ENCODE measurements around the gene PGRMC1. TPM values are rescaled to one million over a fixed set of nuclear protein-coding genes. Genes with fewer than 3 reads are reported as not detected.
"Not testable (repeated sequence)": the region's sequence is repeated elsewhere in the genome, so short reads cannot be mapped to it uniquely, and the experiment has no call there.

Gene PGRMC1
- total RNA-seq, 2 donors from 2014 or later: 156 to 171 TPM

- WGBS: 83% methylated on average over 4 of the region's 4 CpGs
- no peaks in the 10 kb centered on the region for H3K36me3 ChIP-seq
- no peaks in the 10 kb centered on the region for H3K4me1 ChIP-seq (replicated peaks)
- H3K4me3 ChIP-seq: no peak overlapping the region
- no peaks in the 10 kb centered on the region for H3K9me3 ChIP-seq
- H3K27me3 ChIP-seq (replicated peaks; ENCODE audit: insufficient read depth): no peaks in the 10 kb centered on the region
- no peak overlapping the region for H3K27ac ChIP-seq
- intact Hi-C loops (cut with DNase I): no loop called here
- no peak for DNase-seq (ENCODE audit: low spot score)
- no peak for TF ChIP-seq POLR2AphosphoS5 (IDR thresholded peaks at IDR 0.05)
- no peak for TF ChIP-seq POLR2A (IDR thresholded peaks at IDR 0.05)
- TF ChIP-seq CTCF (IDR thresholded peaks at IDR 0.05): no peak
Measured at GRCh38 chrX:119190091-119190681, 45.9 kb upstream of the PGRMC1 start.

- no peaks in the 10 kb centered on the region for H3K4me1 ChIP-seq (replicated peaks)
- no peak overlapping the region for H3K27ac ChIP-seq
- DNase-seq (ENCODE audit: low spot score): no peak
- WGBS: 94% methylated on average over 3 of the region's 8 CpGs
- no peaks in the 10 kb centered on the region for H3K9me3 ChIP-seq
- intact Hi-C loops (cut with DNase I): no loop called here
- TF ChIP-seq POLR2AphosphoS5 (IDR thresholded peaks at IDR 0.05): no peak
- TF ChIP-seq CTCF (IDR thresholded peaks at IDR 0.05): no peak
- no peak for TF ChIP-seq POLR2A (IDR thresholded peaks at IDR 0.05)
- no peak overlapping the region for H3K4me3 ChIP-seq
- H3K27me3 ChIP-seq (replicated peaks; ENCODE audit: insufficient read depth): no peaks in the 10 kb centered on the region
- H3K36me3 ChIP-seq: no peaks in the 10 kb centered on the region
Measured at GRCh38 chrX:119190831-119191230, 45.3 kb upstream of the PGRMC1 start.

GRCh38 chrX:119194621-119195020 lies 41.5 kb upstream of the PGRMC1 start:
- no peaks in the 10 kb centered on the region for H3K4me1 ChIP-seq (replicated peaks)
- WGBS: 50% methylated on average over 5 of the region's 5 CpGs
- H3K4me3 ChIP-seq: no peak overlapping the region
- H3K27ac ChIP-seq: no peak overlapping the region
- H3K27me3 ChIP-seq (replicated peaks; ENCODE audit: insufficient read depth): no peaks in the 10 kb centered on the region
- no peaks in the 10 kb centered on the region for H3K9me3 ChIP-seq
- TF ChIP-seq POLR2A (IDR thresholded peaks at IDR 0.05) (no peak), POLR2AphosphoS5 (IDR thresholded peaks at IDR 0.05) (no peak), CTCF (IDR thresholded peaks at IDR 0.05) (peak in 1 of 4 experiments; percentile 18)
- no peaks in the 10 kb centered on the region for H3K36me3 ChIP-seq
- no peak for DNase-seq (ENCODE audit: low spot score)
- intact Hi-C loops (cut with DNase I): no loop called here

DNA sequence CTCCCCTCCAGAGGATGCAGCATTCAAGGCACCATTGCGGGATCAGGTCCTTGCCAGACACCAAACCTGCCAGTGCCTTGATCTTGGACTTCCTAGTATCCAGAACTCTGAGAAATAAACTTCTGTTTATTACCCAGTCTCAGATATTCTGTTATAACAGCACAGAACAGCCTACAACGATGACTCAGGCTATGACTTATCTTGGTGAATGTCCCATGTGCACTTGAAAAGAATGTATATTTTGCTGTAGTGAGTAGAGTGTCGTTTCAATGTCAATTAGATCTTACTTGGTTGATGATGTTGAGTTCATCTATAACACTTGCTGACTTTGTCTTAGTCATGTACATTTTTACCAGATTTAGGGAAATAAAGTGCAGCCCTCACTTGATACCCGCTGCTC lies 34.5 kb upstream of the PGRMC1 start:
- no peak overlapping the region for H3K27ac ChIP-seq
- WGBS: 85% methylated on average over 4 of the region's 4 CpGs
- no peak for TF ChIP-seq CTCF (IDR thresholded peaks at IDR 0.05)
- no peak for TF ChIP-seq POLR2A (IDR thresholded peaks at IDR 0.05)
- DNase-seq (ENCODE audit: low spot score): no peak
- H3K27me3 ChIP-seq (replicated peaks; ENCODE audit: insufficient read depth): no peaks in the 10 kb centered on the region
- intact Hi-C loops (cut with DNase I): no loop called here
- no peaks in the 10 kb centered on the region for H3K9me3 ChIP-seq
- no peaks in the 10 kb centered on the region for H3K36me3 ChIP-seq
- no peaks in the 10 kb centered on the region for H3K4me1 ChIP-seq (replicated peaks)
- no peak overlapping the region for H3K4me3 ChIP-seq

- 96% methylated on average over 5 of the region's 5 CpGs for WGBS
- intact Hi-C loops (cut with DNase I): no loop called here
- H3K4me1 ChIP-seq (replicated peaks): no peaks in the 10 kb centered on the region
- H3K27me3 ChIP-seq (replicated peaks; ENCODE audit: insufficient read depth): no peaks in the 10 kb centered on the region
- no peak overlapping the region for H3K27ac ChIP-seq
- no peak for DNase-seq (ENCODE audit: low spot score)
- no peak overlapping the region for H3K4me3 ChIP-seq
- H3K36me3 ChIP-seq: no peaks in the 10 kb centered on the region
- H3K9me3 ChIP-seq: no peaks in the 10 kb centered on the region
- TF ChIP-seq POLR2A (IDR thresholded peaks at IDR 0.05): no peak
- TF ChIP-seq POLR2AphosphoS5 (IDR thresholded peaks at IDR 0.05): no peak
- TF ChIP-seq CTCF (IDR thresholded peaks at IDR 0.05): no peak
Measured at GRCh38 chrX:119206203-119206602, 29.9 kb upstream of the PGRMC1 start.

- intact Hi-C loops (cut with DNase I); H3K4me3 ChIP-seq: not testable (repeated sequence)
Measured at GRCh38 chrX:119207483-119207882, 28.6 kb upstream of the PGRMC1 start.

More at GRCh38 chrX:119207483-119207882, 28.6 kb upstream of the PGRMC1 start:
- WGBS: 76% methylated on average over 9 of the region's 10 CpGs
- not testable (repeated sequence) for H3K36me3 ChIP-seq; H3K9me3 ChIP-seq; H3K4me1 ChIP-seq (replicated peaks); DNase-seq (ENCODE audit: low spot score); H3K27me3 ChIP-seq (replicated peaks; ENCODE audit: insufficient read depth); H3K27ac ChIP-seq

All from prostate gland (tissue), 2 donors.